IPS DF 6.9 (cell line): Measurements from ENCODE around the gene EIF2B2.
A peak's percentile ranks its signal among the peaks of the same experiment; 100 is the strongest.

ENCODE experiments used
- DNase-seq: peaks from one replicate; pipeline ENCODE4 v3.0.0-alpha.2; 2013; ENCODE audit warnings: low read depth, low spot score
- H3K27ac ChIP-seq: one replicate; pipeline ENCODE4 v1.5.1; 2013; ENCODE audit warnings: low read length, control low read depth
- H3K27me3 ChIP-seq: 2 replicates; pipeline ENCODE4 v1.6.1; 2013; ENCODE audit warnings: mild to moderate bottlenecking, low read length; ENCODE audit not compliant: control insufficient read depth, insufficient read depth
- H3K36me3 ChIP-seq: 2 replicates; pipeline ENCODE4 v1.6.1; 2013; ENCODE audit warnings: low read length; ENCODE audit not compliant: control insufficient read depth, insufficient read depth
- H3K4me1 ChIP-seq: 2 replicates; pipeline ENCODE4 v1.6.1; 2013; ENCODE audit warnings: low read length; ENCODE audit not compliant: control insufficient read depth, insufficient read depth
- H3K4me3 ChIP-seq: 2 replicates; pipeline ENCODE4 v1.5.1; 2013; ENCODE audit warnings: mild to moderate bottlenecking, low read length
- H3K9me3 ChIP-seq: 2 replicates; pipeline ENCODE4 v1.6.1; 2013; ENCODE audit warnings: low read length, inconsistent platforms; ENCODE audit not compliant: control insufficient read depth, insufficient read depth
- WGBS: extraction: QIAGEN DNeasy Blood & Tissue Kit; methylation state at CpG from one replicate; pipeline ENCODE4 v1.1.7; 2013; ENCODE audit warnings: mixed read lengths, missing lambda C conversion rate; ENCODE audit not compliant: insufficient read length, insufficient coverage; 5-methylcytosine and 5-hydroxymethylcytosine counted together

The EIF2B2 gene

DNA sequence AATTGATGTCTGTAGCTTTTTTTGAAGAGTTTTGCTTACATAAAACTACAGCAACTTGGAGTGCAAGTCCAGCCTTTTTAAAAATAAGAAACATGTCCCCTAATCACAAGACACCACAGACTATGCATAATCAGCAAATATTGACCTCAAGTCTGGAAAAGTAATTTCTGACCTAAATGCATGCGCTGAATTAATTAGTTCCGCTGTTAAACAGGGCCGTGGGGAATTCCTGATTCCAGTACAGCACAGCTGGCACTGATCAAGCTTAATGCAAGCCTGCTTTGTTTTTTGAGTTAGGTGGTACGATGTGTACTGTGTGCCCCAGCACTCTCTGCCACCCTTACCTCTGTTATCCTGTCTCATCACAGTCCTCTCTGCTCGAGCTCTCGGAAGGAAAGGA is 39.3 kb downstream of the EIF2B2 start:
- H3K27me3 ChIP-seq: no peaks in the 10 kb centered on the region

DNA sequence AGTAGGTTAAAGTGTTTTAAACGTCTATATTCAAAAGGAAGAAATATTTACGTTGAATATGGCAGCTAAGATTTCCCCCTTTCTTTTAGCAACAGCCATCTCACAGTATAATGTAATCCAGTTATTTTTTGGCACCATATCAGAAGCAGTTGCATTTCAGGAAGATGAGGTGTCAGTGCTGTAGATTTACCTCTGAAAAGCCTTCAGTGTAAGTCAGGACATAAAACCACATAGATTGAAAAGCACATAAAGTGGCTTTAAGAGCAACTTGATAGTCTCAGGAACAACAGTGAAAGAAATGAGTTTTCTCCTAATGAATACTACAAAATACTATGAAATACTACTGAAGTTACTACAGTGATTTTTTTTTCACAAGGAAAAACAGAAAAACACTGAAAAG is 41.6 kb downstream of the EIF2B2 start:
- no peaks in the 10 kb centered on the region for H3K9me3 ChIP-seq
- no peak overlapping the region for H3K4me3 ChIP-seq
- no peak overlapping the region for H3K27ac ChIP-seq
- H3K4me1 ChIP-seq: no peaks in the 10 kb centered on the region
- H3K36me3 ChIP-seq: 0 out of 2 replicates have a peak, but pooled peaks cover 5% of the 10 kb centered on the region
- WGBS: no CpG with 5 or more reads among the region's 2 CpGs
- H3K27me3 ChIP-seq: no peaks in the 10 kb centered on the region
- no peak for DNase-seq

More for the DNA sequence above, 39.3 kb downstream of the EIF2B2 start:
- no CpG with 5 or more reads among the region's 6 CpGs for WGBS
- H3K9me3 ChIP-seq: no peaks in the 10 kb centered on the region
- no peaks in the 10 kb centered on the region for H3K4me1 ChIP-seq
- 0 out of 2 replicates have a peak, but pooled peaks cover 5% of the 10 kb centered on the region for H3K36me3 ChIP-seq
- no peak for DNase-seq
- H3K4me3 ChIP-seq: no peak overlapping the region
- H3K27ac ChIP-seq: no peak overlapping the region

DNA sequence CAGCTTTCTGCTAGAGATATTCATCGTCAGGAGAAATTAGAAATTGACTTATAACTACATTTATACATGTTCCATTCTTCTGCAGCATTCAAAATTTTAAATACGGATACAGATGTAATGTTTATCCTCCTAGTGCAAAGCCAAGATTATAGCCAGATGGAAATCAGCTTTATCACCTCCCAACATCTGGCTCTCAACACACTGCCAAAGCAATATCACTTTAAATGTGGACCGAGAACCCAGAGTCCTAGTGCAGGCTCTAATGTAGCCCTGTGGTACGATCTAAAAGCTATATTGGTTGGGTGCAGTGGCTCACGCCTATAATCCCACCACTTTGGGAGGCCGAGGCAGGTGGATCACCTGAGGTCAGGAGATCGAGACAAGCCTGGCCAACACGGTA is 42.0 kb downstream of the EIF2B2 start:
- no CpG with 5 or more reads among the region's 8 CpGs for WGBS

DNA sequence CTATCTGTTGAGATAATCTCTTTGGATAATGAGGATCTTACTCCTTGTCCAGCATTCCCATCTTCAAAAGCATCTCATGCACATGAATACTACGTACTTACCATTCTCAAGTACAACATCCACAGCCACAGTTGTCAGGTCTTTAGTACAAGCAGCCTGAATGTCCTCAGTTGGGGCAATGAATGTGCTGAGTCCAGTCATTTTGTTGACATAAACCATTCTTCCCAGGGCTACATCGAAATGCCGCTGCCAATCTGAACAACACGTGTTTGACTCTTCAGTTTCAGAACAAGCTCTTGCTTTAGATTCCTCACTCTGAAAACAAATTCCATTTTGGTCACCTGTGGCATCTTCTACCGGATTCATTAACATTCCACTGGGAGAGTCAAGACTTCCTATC is 43.6 kb downstream of the EIF2B2 start:
- Histone ChIP-seq H3K27me3 (no peaks in the 10 kb centered on the region), H3K9me3 (no peaks in the 10 kb centered on the region), H3K27ac (no peak overlapping the region), H3K4me3 (no peak overlapping the region), H3K4me1 (no peaks in the 10 kb centered on the region), H3K36me3 (0 out of 2 replicates have a peak, but pooled peaks cover 5% of the 10 kb centered on the region)
- DNase-seq: no peak
- no CpG with 5 or more reads among the region's 5 CpGs for WGBS

More for the DNA sequence above, 42.0 kb downstream of the EIF2B2 start:
- H3K4me3 ChIP-seq: no peak overlapping the region
- no peak overlapping the region for H3K27ac ChIP-seq
- no peak for DNase-seq
- 0 out of 2 replicates have a peak, but pooled peaks cover 5% of the 10 kb centered on the region for H3K36me3 ChIP-seq
- H3K4me1 ChIP-seq: no peaks in the 10 kb centered on the region
- H3K9me3 ChIP-seq: no peaks in the 10 kb centered on the region
- no peaks in the 10 kb centered on the region for H3K27me3 ChIP-seq

DNA sequence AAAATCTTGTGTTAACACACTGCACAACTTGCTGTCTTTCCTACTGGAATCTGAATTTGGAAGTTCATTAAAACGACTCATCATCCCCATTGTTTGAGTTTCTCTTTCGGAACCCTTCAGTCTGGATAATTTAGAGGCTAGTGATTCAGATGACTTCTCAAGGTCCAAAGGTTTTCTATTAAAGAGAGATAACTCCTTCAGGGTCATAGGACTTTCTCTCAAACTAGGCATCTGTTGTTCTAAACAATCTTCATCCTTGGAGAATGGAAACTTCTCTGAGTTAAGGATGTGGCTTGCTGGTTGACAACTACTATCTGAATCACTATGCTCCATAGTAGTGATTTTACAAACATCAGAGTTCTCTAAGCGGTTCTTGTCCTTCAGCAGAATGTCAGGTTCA is 44.2 kb downstream of the EIF2B2 start:
- WGBS: no CpG with 5 or more reads among the region's 3 CpGs
- no peaks in the 10 kb centered on the region for H3K4me1 ChIP-seq

DNA sequence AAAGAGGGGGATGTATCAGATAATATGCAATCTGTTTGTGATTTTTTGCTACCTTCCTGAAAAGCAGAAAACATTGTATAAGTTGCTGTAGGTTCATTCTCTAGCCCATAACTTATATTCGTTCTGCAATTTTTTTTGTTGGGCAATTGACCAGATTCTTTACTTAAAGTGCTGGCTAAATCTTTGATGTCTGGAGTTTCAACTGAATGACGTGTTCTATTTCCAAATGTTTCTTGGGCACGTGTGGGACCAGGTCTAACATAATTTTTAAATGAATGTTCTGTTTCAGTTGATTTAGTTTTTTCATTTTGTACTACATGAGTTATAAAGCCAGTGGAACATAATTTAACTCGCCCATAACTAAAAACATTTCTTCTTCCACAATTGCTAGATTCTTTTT is 44.8 kb downstream of the EIF2B2 start:
- Histone ChIP-seq H3K27ac (no peak overlapping the region), H3K4me1 (no peaks in the 10 kb centered on the region), H3K9me3 (no peaks in the 10 kb centered on the region), H3K27me3 (no peaks in the 10 kb centered on the region), H3K4me3 (no peak overlapping the region), H3K36me3 (no peaks in the 10 kb centered on the region)
- WGBS: no CpG with 5 or more reads among the region's 4 CpGs
- DNase-seq: no peak

More for the DNA sequence above, 44.2 kb downstream of the EIF2B2 start:
- Histone ChIP-seq H3K36me3 (0 out of 2 replicates have a peak, but pooled peaks cover 2% of the 10 kb centered on the region), H3K27ac (no peak overlapping the region), H3K27me3 (no peaks in the 10 kb centered on the region), H3K9me3 (no peaks in the 10 kb centered on the region), H3K4me3 (no peak overlapping the region)
- no peak for DNase-seq

DNA sequence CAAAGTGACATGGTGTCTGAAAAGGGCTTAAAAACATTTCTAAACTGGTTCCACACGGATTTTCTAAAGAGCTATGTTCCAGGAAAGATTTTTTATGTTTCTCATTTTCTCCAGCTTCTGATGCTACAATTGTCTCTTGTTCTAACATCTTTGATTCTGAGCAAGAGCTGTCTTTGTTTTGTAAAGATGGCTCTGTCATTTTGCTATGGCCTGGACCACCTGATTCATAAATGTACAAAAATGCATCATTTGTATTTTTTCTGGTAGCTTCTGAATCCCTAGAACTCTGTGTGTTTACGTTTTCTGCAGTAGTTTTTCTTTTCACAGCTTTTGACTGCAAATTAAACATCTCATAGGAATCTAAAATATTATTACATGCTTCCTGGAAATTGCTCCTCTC is 45.4 kb downstream of the EIF2B2 start:
- H3K4me3 ChIP-seq: no peak overlapping the region
- H3K9me3 ChIP-seq: no peaks in the 10 kb centered on the region
- H3K36me3 ChIP-seq: no peaks in the 10 kb centered on the region
- no CpG with 5 or more reads among the region's 2 CpGs for whole genome bisulfite sequencing
- H3K27ac ChIP-seq: no peak overlapping the region
- H3K4me1 ChIP-seq: no peaks in the 10 kb centered on the region
- no peaks in the 10 kb centered on the region for H3K27me3 ChIP-seq
- no peak for DNase-seq

DNA sequence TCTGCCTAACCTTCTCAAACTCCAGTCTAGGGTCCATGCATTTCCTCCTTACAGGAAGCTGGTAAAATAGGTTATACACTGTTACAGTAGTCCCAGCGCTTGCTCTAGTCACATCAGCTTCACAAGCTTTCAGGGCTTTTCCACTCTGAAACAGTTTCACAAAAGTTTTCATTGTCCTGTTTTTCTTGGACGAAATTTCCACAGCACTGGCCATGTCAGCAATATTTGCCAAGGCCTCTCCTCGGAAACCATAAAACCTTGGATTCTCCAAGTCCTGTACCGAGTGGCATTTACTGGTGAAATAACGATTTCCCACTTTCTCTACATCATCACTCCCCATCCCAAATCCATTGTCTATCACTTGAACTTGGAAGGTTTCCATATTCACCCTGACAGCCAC is 46.4 kb downstream of the EIF2B2 start:
- DNase-seq: no peak
- Histone ChIP-seq H3K27ac (no peak overlapping the region), H3K4me1 (no peaks in the 10 kb centered on the region), H3K9me3 (no peaks in the 10 kb centered on the region), H3K36me3 (no peaks in the 10 kb centered on the region), H3K27me3 (no peaks in the 10 kb centered on the region), H3K4me3 (no peak overlapping the region)
- no CpG with 5 or more reads among the region's 5 CpGs for WGBS

DNA sequence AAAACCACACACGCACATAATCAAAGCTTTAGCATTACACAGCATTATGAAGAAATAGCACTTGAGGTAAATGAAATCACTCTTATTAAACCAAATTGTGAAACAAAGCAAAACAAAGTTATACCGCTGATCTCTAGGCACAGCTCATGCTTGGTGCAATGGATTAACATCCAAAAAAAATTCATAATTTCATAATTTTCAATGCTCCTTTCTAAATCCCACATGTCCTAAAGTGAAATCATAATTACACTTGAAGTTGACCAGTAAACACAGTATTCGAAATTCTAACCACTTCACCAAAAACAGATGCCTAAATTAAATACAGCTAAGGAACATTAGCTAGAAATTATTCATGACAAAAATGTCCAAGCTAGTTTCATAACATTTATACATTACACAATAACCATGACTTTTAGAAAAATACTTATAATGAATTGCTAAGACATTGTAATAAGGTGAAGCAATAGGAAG is 47.0 kb downstream of the EIF2B2 start:
- Histone ChIP-seq H3K36me3 (no peaks in the 10 kb centered on the region), H3K4me3 (no peak overlapping the region)
- no CpG with 5 or more reads among the region's 3 CpGs for WGBS

DNA sequence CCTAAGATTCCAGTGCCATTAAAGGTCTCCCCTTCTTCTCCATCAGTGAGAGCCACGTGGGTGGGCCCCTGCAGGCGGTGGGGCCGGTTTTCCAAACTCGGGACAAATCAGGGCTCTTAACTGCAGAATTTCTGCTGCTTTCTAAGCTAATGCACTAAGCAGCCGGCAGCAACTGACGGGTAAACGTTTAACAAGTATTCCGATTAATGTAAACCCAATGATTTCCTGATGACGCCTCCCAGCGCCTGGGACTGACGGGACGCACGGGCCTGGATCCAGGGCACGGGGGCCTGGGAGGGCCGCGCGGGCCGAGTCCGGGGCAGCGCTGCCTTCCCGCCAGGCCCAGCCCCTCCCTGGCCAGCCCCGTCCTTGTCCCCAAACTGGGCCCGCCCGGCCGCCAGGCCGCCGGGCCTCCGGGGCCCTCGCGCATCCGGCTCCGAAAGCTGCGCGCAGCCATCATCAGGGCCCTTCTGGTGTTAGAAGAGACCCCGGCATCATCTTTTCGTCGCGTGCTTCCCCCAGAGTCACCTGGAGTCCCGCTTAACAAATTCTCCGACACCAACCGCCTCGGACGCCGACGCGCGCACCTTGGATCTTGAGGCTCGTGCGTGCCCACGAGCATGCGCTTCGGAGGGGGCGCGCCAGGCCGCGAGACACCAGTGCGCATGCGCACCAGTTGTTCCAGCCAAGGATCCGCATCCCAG is 48.3 kb downstream of the EIF2B2 start, which contains the start of gene MLH3:
Gene MLH3, minus strand, starts transcription at position 616 of the 704 bp plus-strand sequence. CDS start 1,812 bp downstream, outside the sequence.
- H3K9me3 ChIP-seq: no peaks in the 10 kb centered on the region
- H3K4me1 ChIP-seq: no peaks in the 10 kb centered on the region
- H3K36me3 ChIP-seq: no peaks in the 10 kb centered on the region
- H3K27me3 ChIP-seq: no peaks in the 10 kb centered on the region
- DNase-seq: peak; percentile 82
- H3K27ac ChIP-seq: no peak within 1 kb of the TSS
- peak within 1 kb of the TSS; percentile 65; the same call in 1 of the 2 replicates for H3K4me3 ChIP-seq
- WGBS: no CpG with 5 or more reads among the region's 59 CpGs

More for the DNA sequence above, 47.0 kb downstream of the EIF2B2 start:
- no peak for DNase-seq
- Histone ChIP-seq H3K27ac (no peak overlapping the region), H3K27me3 (no peaks in the 10 kb centered on the region), H3K9me3 (no peaks in the 10 kb centered on the region), H3K4me1 (no peaks in the 10 kb centered on the region)

DNA sequence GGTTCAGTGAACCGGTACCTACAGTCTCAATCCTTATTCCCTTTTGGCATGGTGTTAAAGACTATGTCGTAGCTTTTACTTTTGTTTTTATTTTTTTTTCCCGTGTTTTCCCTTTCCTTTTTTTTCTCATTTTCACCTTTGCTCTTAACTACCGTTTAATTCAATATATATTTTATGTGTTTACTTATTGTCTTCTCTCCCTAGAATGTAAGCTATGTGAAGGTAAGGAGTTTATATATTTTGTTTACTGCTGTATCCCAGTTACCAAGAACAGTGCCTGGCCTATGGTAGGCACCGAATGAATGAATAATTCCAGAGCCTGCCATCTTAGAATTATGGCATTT is 48.8 kb downstream of the EIF2B2 start:
- H3K27me3 ChIP-seq: no peaks in the 10 kb centered on the region
- no peaks in the 10 kb centered on the region for H3K4me1 ChIP-seq
- no peak for DNase-seq
- WGBS: 100% methylated on average over 2 of the region's 5 CpGs
- no peak overlapping the region for H3K27ac ChIP-seq
- no peaks in the 10 kb centered on the region for H3K36me3 ChIP-seq
- no peaks in the 10 kb centered on the region for H3K9me3 ChIP-seq
- H3K4me3 ChIP-seq: no peak overlapping the region
